HEK293 (cell line): ENCODE data around the gene SERINC3.

Source experiments
- BCL11A ChIP-seq: fragments of 450-650 bp; formaldehyde crosslinking; IDR thresholded peaks from 2 replicates; pipeline ENCODE4 v1.5.1; 2016; ENCODE audit warnings: low read depth, missing biosample characterization, missing genetic modification characterization
- FEZF1 ChIP-seq: fragments of 450-650 bp; formaldehyde crosslinking; IDR thresholded peaks from 2 replicates; pipeline ENCODE4 v1.5.1; 2016; ENCODE audit warnings: missing biosample characterization, missing genetic modification characterization
- HOXA7 ChIP-seq: sonication (generic); formaldehyde crosslinking; IDR thresholded peaks from 2 replicates; pipeline ENCODE4 v1.8.1; 2022; ENCODE audit warnings: missing genetic modification reagents, borderline replicate concordance
- MZF1 ChIP-seq: fragments of 450-650 bp; formaldehyde crosslinking; IDR thresholded peaks from 2 replicates; pipeline ENCODE4 v1.5.1; 2017; ENCODE audit warnings: missing biosample characterization, missing genetic modification characterization, borderline replicate concordance
- ZNF114 ChIP-seq: fragments of 450-650 bp; formaldehyde crosslinking; IDR thresholded peaks from 2 replicates; pipeline ENCODE4 v1.5.0; 2017; ENCODE audit warnings: missing biosample characterization, missing genetic modification characterization
- ZNF19 ChIP-seq: fragments of 450-650 bp; formaldehyde crosslinking; IDR thresholded peaks from 2 replicates; pipeline ENCODE4; 2016; ENCODE audit warnings: missing biosample characterization, missing genetic modification characterization, low read depth
- ZNF24 ChIP-seq: fragments of 450-650 bp; formaldehyde crosslinking; IDR thresholded peaks from 2 replicates; pipeline ENCODE4 v1.5.1; 2016; ENCODE audit warnings: missing biosample characterization, missing genetic modification characterization
- ZNF274 ChIP-seq, 2 experiments: fragments of 200-500 bp in 1 of 2; fragments of 450-650 bp in 1 of 2; sonication (Bioruptor generic) in 1 of 2; formaldehyde crosslinking in 1 of 2; IDR thresholded peaks; 2 replicates each; pipeline versions ENCODE4 v1.5.1 to v1.6.1; 2014 to 2016; ENCODE audit warnings: borderline replicate concordance in 1 of 2, inconsistent platforms in 1 of 2, low read length in 1 of 2, missing biosample characterization in 1 of 2, missing genetic modification characterization in 1 of 2
- ZNF37A ChIP-seq: fragments of 450-650 bp; IDR thresholded peaks from 2 replicates; pipeline ENCODE4 v1.5.1; 2018; ENCODE audit warnings: missing biosample characterization, missing genetic modification characterization
- ZNF391 ChIP-seq: fragments of 450-650 bp; formaldehyde crosslinking; IDR thresholded peaks from 2 replicates; pipeline ENCODE4 v1.5.1; 2016; ENCODE audit warnings: low read depth, missing biosample characterization, missing genetic modification characterization, borderline replicate concordance
- ZNF501 ChIP-seq: fragments of 450-650 bp; formaldehyde crosslinking; IDR thresholded peaks from 2 replicates; pipeline ENCODE4 v1.5.1; 2016; ENCODE audit warnings: missing biosample characterization, missing genetic modification characterization
- ZNF521 ChIP-seq: fragments of 450-650 bp; formaldehyde crosslinking; IDR thresholded peaks from 2 replicates; pipeline ENCODE4 v1.5.1; 2017; ENCODE audit warnings: missing biosample characterization, mild to moderate bottlenecking, missing genetic modification characterization
- ZNF561 ChIP-seq: fragments of 450-650 bp; IDR thresholded peaks from 2 replicates; pipeline ENCODE4 v1.5.1; 2018; ENCODE audit warnings: missing biosample characterization, missing genetic modification characterization, borderline replicate concordance
- ZNF626 ChIP-seq: fragments of 450-650 bp; sonication (Bioruptor Pico); formaldehyde crosslinking; IDR thresholded peaks from 2 replicates; pipeline ENCODE4 v1.5.1; 2018; ENCODE audit warnings: missing biosample characterization, missing genetic modification characterization, inconsistent platforms
- ZSCAN16 ChIP-seq: fragments of 450-650 bp; formaldehyde crosslinking; IDR thresholded peaks from 2 replicates; pipeline ENCODE4 v1.5.1; 2016; ENCODE audit warnings: missing biosample characterization, missing genetic modification characterization
- ZSCAN30 ChIP-seq: fragments of 450-650 bp; IDR thresholded peaks from 2 replicates; pipeline ENCODE4 v1.5.1; 2018; ENCODE audit warnings: missing biosample characterization, mild to moderate bottlenecking, missing genetic modification characterization, moderate library complexity
- TF ChIP-seq, protein P1 (sequence below): fragments of 450-650 bp; formaldehyde crosslinking; IDR thresholded peaks from 2 replicates; pipeline ENCODE4 v1.5.1; 2016; ENCODE audit warnings: missing biosample characterization, missing genetic modification characterization, borderline replicate concordance
- TF ChIP-seq, protein P2 (sequence below): fragments of 450-650 bp; formaldehyde crosslinking; IDR thresholded peaks from 2 replicates; pipeline ENCODE4 v1.5.1; 2016; ENCODE audit warnings: missing biosample characterization, missing genetic modification characterization, borderline replicate concordance
- TF ChIP-seq, protein P3 (sequence below): fragments of 450-650 bp; formaldehyde crosslinking; IDR thresholded peaks from 2 replicates; pipeline ENCODE4 v1.5.1; 2016; ENCODE audit warnings: missing biosample characterization, missing genetic modification characterization
- TF ChIP-seq, protein P4 (sequence below): fragments of 450-650 bp; formaldehyde crosslinking; conservative IDR thresholded peaks from 2 replicates; pipeline ENCODE4 v1.5.1; 2016; ENCODE audit warnings: low read depth, missing biosample characterization, missing genetic modification characterization
- TF ChIP-seq, protein P5 (sequence below): fragments of 450-650 bp; formaldehyde crosslinking; IDR thresholded peaks from 2 replicates; pipeline ENCODE4 v1.5.1; 2016; ENCODE audit warnings: missing biosample characterization, missing genetic modification characterization

Gene SERINC3

DNA sequence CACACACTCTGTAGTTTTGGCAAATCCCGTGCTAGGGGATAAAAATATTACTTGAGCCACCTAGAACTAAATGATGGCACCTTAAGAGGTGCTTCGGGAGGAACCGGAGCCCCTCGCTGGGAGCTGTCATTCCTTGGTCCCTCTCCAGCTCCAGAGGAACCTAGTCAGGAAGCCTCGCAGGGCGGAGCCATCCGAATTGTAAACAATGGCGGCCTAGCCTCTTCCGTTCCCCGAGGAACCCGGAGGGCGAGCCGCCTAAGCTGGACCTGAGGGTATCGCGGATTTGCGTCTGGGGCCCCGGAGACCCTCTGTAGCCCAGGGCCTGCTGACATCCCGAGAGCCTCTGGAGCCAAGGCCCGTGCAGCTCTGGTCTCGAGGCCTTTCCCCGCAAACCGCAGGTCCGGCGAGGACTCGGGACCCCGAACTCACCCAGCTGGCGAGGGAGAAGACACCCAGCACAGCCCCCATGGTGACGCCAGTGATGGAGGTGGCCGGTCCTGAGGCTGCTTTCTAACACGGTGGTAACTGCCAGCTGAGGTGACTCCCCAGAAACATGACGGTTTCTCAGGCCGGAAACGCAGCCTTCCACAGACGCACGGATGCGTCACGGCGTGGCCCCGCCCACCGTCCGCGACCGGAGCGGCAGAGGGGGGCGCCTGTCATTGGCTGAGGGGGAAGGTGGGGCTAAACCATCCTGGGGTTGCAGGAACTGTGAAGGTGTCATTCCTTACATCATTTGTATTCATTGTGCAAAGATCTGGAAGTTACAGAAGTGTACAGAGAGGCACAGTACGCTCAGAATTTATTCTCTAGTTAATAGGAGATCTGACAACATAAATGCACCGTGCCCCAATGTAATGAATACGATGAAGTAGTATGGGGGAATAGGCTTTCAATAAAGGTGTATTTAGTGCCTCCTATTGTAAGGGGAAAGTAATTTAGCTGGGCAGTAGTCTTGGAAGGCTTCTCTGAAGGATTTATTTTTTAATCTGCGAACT, at the start of gene SERINC3 (continued):
- TF ChIP-seq ZNF626 (no peak), ZNF561 (tag by site-specific recombination) (peak; percentile 68; the same call in 1 of the 2 replicates), HOXA7 (no peak), ZNF501 (tag by site-specific recombination) (peak; percentile 39; the same call in 1 of the 2 replicates), ZNF391 (tag by site-specific recombination) (no peak), ZSCAN16 (no peak), ZNF521 (no peak), ZNF114 (tag by site-specific recombination) (no peak), MZF1 (no peak), FEZF1 (tag by site-specific recombination) (no peak), ZSCAN30 (tag by site-specific recombination) (no peak; the same call in 1 of the 2 replicates), BCL11A (0 out of 2 replicates have a peak, but pooled peaks have one; percentile 28), ZNF24 (tag by site-specific recombination) (no peak), ZNF274 (IDR thresholded peaks at IDR 0.05; ENCODE audit: low read length) (no peak), ZNF274 (tag by site-specific recombination; IDR thresholded peaks at IDR 0.05; ENCODE audit: borderline replicate concordance) (no peak), ZNF37A (tag by site-specific recombination) (no peak), ZNF19 (tag by site-specific recombination) (no peak)
- TF ChIP-seq, protein P1, sequence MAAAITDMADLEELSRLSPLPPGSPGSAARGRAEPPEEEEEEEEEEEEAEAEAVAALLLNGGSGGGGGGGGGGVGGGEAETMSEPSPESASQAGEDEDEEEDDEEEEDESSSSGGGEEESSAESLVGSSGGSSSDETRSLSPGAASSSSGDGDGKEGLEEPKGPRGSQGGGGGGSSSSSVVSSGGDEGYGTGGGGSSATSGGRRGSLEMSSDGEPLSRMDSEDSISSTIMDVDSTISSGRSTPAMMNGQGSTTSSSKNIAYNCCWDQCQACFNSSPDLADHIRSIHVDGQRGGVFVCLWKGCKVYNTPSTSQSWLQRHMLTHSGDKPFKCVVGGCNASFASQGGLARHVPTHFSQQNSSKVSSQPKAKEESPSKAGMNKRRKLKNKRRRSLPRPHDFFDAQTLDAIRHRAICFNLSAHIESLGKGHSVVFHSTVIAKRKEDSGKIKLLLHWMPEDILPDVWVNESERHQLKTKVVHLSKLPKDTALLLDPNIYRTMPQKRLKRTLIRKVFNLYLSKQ (tag by site-specific recombination), result no peak
- TF ChIP-seq, protein P2, sequence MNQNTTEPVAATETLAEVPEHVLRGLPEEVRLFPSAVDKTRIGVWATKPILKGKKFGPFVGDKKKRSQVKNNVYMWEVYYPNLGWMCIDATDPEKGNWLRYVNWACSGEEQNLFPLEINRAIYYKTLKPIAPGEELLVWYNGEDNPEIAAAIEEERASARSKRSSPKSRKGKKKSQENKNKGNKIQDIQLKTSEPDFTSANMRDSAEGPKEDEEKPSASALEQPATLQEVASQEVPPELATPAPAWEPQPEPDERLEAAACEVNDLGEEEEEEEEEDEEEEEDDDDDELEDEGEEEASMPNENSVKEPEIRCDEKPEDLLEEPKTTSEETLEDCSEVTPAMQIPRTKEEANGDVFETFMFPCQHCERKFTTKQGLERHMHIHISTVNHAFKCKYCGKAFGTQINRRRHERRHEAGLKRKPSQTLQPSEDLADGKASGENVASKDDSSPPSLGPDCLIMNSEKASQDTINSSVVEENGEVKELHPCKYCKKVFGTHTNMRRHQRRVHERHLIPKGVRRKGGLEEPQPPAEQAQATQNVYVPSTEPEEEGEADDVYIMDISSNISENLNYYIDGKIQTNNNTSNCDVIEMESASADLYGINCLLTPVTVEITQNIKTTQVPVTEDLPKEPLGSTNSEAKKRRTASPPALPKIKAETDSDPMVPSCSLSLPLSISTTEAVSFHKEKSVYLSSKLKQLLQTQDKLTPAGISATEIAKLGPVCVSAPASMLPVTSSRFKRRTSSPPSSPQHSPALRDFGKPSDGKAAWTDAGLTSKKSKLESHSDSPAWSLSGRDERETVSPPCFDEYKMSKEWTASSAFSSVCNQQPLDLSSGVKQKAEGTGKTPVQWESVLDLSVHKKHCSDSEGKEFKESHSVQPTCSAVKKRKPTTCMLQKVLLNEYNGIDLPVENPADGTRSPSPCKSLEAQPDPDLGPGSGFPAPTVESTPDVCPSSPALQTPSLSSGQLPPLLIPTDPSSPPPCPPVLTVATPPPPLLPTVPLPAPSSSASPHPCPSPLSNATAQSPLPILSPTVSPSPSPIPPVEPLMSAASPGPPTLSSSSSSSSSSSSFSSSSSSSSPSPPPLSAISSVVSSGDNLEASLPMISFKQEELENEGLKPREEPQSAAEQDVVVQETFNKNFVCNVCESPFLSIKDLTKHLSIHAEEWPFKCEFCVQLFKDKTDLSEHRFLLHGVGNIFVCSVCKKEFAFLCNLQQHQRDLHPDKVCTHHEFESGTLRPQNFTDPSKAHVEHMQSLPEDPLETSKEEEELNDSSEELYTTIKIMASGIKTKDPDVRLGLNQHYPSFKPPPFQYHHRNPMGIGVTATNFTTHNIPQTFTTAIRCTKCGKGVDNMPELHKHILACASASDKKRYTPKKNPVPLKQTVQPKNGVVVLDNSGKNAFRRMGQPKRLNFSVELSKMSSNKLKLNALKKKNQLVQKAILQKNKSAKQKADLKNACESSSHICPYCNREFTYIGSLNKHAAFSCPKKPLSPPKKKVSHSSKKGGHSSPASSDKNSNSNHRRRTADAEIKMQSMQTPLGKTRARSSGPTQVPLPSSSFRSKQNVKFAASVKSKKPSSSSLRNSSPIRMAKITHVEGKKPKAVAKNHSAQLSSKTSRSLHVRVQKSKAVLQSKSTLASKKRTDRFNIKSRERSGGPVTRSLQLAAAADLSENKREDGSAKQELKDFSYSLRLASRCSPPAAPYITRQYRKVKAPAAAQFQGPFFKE (tag by site-specific recombination), result no peak
- TF ChIP-seq, protein P3, sequence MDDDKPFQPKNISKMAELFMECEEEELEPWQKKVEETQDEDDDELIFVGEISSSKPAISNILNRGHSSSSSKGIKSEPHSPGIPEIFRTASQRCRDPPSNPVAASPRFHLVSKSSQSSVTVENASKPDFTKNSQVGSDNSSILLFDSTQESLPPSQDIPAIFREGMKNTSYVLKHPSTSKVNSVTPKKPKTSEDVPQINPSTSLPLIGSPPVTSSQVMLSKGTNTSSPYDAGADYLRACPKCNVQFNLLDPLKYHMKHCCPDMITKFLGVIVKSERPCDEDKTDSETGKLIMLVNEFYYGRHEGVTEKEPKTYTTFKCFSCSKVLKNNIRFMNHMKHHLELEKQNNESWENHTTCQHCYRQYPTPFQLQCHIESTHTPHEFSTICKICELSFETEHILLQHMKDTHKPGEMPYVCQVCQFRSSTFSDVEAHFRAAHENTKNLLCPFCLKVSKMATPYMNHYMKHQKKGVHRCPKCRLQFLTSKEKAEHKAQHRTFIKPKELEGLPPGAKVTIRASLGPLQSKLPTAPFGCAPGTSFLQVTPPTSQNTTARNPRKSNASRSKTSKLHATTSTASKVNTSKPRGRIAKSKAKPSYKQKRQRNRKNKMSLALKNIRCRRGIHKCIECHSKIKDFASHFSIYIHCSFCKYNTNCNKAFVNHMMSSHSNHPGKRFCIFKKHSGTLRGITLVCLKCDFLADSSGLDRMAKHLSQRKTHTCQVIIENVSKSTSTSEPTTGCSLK (tag by site-specific recombination), result no peak
- TF ChIP-seq, protein P4, sequence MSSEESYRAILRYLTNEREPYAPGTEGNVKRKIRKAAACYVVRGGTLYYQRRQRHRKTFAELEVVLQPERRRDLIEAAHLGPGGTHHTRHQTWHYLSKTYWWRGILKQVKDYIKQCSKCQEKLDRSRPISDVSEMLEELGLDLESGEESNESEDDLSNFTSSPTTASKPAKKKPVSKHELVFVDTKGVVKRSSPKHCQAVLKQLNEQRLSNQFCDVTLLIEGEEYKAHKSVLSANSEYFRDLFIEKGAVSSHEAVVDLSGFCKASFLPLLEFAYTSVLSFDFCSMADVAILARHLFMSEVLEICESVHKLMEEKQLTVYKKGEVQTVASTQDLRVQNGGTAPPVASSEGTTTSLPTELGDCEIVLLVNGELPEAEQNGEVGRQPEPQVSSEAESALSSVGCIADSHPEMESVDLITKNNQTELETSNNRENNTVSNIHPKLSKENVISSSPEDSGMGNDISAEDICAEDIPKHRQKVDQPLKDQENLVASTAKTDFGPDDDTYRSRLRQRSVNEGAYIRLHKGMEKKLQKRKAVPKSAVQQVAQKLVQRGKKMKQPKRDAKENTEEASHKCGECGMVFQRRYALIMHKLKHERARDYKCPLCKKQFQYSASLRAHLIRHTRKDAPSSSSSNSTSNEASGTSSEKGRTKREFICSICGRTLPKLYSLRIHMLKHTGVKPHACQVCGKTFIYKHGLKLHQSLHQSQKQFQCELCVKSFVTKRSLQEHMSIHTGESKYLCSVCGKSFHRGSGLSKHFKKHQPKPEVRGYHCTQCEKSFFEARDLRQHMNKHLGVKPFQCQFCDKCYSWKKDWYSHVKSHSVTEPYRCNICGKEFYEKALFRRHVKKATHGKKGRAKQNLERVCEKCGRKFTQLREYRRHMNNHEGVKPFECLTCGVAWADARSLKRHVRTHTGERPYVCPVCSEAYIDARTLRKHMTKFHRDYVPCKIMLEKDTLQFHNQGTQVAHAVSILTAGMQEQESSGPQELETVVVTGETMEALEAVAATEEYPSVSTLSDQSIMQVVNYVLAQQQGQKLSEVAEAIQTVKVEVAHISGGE (tag by site-specific recombination), result peak; percentile 92
- TF ChIP-seq, protein P5, sequence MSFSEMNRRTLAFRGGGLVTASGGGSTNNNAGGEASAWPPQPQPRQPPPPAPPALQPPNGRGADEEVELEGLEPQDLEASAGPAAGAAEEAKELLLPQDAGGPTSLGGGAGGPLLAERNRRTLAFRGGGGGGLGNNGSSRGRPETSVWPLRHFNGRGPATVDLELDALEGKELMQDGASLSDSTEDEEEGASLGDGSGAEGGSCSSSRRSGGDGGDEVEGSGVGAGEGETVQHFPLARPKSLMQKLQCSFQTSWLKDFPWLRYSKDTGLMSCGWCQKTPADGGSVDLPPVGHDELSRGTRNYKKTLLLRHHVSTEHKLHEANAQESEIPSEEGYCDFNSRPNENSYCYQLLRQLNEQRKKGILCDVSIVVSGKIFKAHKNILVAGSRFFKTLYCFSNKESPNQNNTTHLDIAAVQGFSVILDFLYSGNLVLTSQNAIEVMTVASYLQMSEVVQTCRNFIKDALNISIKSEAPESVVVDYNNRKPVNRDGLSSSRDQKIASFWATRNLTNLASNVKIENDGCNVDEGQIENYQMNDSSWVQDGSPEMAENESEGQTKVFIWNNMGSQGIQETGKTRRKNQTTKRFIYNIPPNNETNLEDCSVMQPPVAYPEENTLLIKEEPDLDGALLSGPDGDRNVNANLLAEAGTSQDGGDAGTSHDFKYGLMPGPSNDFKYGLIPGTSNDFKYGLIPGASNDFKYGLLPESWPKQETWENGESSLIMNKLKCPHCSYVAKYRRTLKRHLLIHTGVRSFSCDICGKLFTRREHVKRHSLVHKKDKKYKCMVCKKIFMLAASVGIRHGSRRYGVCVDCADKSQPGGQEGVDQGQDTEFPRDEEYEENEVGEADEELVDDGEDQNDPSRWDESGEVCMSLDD (tag by site-specific recombination), result peak; percentile 50; the same call in 1 of the 2 replicates
